ENCODE measurements around the gene ADGRV1.

ADGRV1 gene

GRCh38 chr5:90876366-90876765, 317.8 kb downstream of the ADGRV1 start:
- no peak for DNase-seq

- no peak for DNase-seq
These were observed 318.5 kb downstream of the ADGRV1 start for GRCh38 chr5:90877049-90877448.

- no peak for DNase-seq
These were observed 319.5 kb downstream of the ADGRV1 start for GRCh38 chr5:90878081-90878480.

GRCh38 chr5:90878549-90879196, 320.1 kb downstream of the ADGRV1 start:
- DNase-seq, result no peak

- DNase-seq, result no peak
These were observed 323.1 kb downstream of the ADGRV1 start for GRCh38 chr5:90881626-90882150.

GRCh38 chr5:90882448-90882847, 323.9 kb downstream of the ADGRV1 start:
- no peak for DNase-seq

- DNase-seq, result no peak
These were observed 326.7 kb downstream of the ADGRV1 start for GRCh38 chr5:90885180-90885868.

- DNase-seq, result no peak
These were observed 327.8 kb downstream of the ADGRV1 start for GRCh38 chr5:90886381-90886780.

- no peak for DNase-seq
These were observed 330.1 kb downstream of the ADGRV1 start for GRCh38 chr5:90888511-90889324.

- no peak for DNase-seq
These were observed 330.7 kb downstream of the ADGRV1 start for GRCh38 chr5:90889325-90889600.

GRCh38 chr5:90890180-90890579, 331.6 kb downstream of the ADGRV1 start:
- DNase-seq, result no peak

- no peak for DNase-seq
These were observed 336.3 kb downstream of the ADGRV1 start for GRCh38 chr5:90894866-90895420.

- DNase-seq, result no peak
These were observed 339.0 kb downstream of the ADGRV1 start for GRCh38 chr5:90897618-90898017.

GRCh38 chr5:90898326-90899013, 339.9 kb downstream of the ADGRV1 start:
- no peak for DNase-seq

- DNase-seq, result no peak
These were observed 340.5 kb downstream of the ADGRV1 start for GRCh38 chr5:90899014-90899604.

GRCh38 chr5:90901261-90901660, 342.7 kb downstream of the ADGRV1 start:
- DNase-seq, result no peak

GRCh38 chr5:90902170-90902569, 343.6 kb downstream of the ADGRV1 start:
- no peak for DNase-seq

- DNase-seq, result no peak
These were observed 344.2 kb downstream of the ADGRV1 start for GRCh38 chr5:90902651-90903386.

GRCh38 chr5:90909101-90909503, 350.5 kb downstream of the ADGRV1 start:
- DNase-seq, result no peak

GRCh38 chr5:90909940-90910339, 351.3 kb downstream of the ADGRV1 start:
- no peak for DNase-seq

- no peak for DNase-seq
These were observed 352.6 kb downstream of the ADGRV1 start for GRCh38 chr5:90911169-90911568.

- DNase-seq, result no peak
These were observed 353.9 kb downstream of the ADGRV1 start for GRCh38 chr5:90912476-90912875.
